Natural killer cell (primary cell): Measurements from ENCODE around the gene MAB21L4. TPM values are rescaled to one million over a fixed set of nuclear protein-coding genes. Genes with fewer than 3 reads are reported as not detected.

Experiments used
- ATAC-seq, 3 donors: fragments of 150-1000 bp in 2 of 3; fragments of 200-7000 bp in 1 of 3; cut with Tn5 transposase; 1 replicate in 1 of 3; 2 replicates in 2 of 3; pipeline ENCODE4 v1.10.0; 2021; ENCODE audit warnings: mild to moderate bottlenecking in 2 of 3, moderate library complexity in 2 of 3
- DNase-seq, 2 donors: peaks; one replicate each; pipeline versions ENCODE4 v3.0.0 to v3.0.0-alpha.2; 2013 to 2021; ENCODE audit warnings: mixed read lengths in 1 of 2
- H3K27ac ChIP-seq: one replicate; pipeline ENCODE4 v1.5.1; 2013; ENCODE audit warnings: mild to moderate bottlenecking, low read length
- H3K27me3 ChIP-seq: one replicate; pipeline ENCODE4 v1.6.1; 2013; ENCODE audit warnings: low read length; ENCODE audit not compliant: control insufficient read depth, insufficient read depth
- H3K36me3 ChIP-seq: one replicate; pipeline ENCODE4 v1.6.1; 2013; ENCODE audit warnings: low read length; ENCODE audit not compliant: control insufficient read depth, insufficient read depth
- H3K4me1 ChIP-seq: one replicate; pipeline ENCODE4 v1.6.1; 2013; ENCODE audit warnings: low read length; ENCODE audit not compliant: control insufficient read depth, insufficient read depth
- H3K4me3 ChIP-seq: one replicate; pipeline ENCODE4 v1.5.1; 2013; ENCODE audit warnings: low read length
- H3K9me3 ChIP-seq: one replicate; pipeline ENCODE4 v1.6.1; 2013; ENCODE audit warnings: low read length; ENCODE audit not compliant: control insufficient read depth, insufficient read depth
- H3K27ac Mint-ChIP-seq, 2 donors: one replicate each; pipeline ENCODE4 v1.8.0; 2022; ENCODE audit warnings: mild to moderate bottlenecking in 2 of 2, mixed read lengths in 2 of 2, moderate library complexity in 1 of 2
- H3K27me3 Mint-ChIP-seq, 2 donors: one replicate each; pipeline ENCODE4 v1.8.0; 2022; ENCODE audit warnings: low read depth in 2 of 2, mixed read lengths in 2 of 2
- H3K36me3 Mint-ChIP-seq: one replicate; pipeline ENCODE4 v1.8.0; 2022; ENCODE audit warnings: mixed read lengths
- H3K4me1 Mint-ChIP-seq, 2 donors: one replicate each; pipeline ENCODE4 v1.8.0; 2022; ENCODE audit warnings: mixed read lengths in 2 of 2
- H3K4me3 Mint-ChIP-seq: one replicate; pipeline ENCODE4 v1.8.0; 2022; ENCODE audit warnings: mild to moderate bottlenecking, moderate library complexity, mixed read lengths
- H3K9me3 Mint-ChIP-seq, 2 donors: one replicate each; pipeline ENCODE4 v1.8.0; 2022; ENCODE audit warnings: mixed read lengths in 2 of 2
- CTCF ChIP-seq: fragments of 200-600 bp; IDR thresholded peaks from one replicate; pipeline ENCODE4 v1.8.0; 2022; ENCODE audit warnings: antibody characterized with exemption
- WGBS: methylation state at CpG from one replicate; pipeline ENCODE4 v1.1.7; 2013; ENCODE audit warnings: missing lambda C conversion rate; ENCODE audit not compliant: insufficient coverage; 5-methylcytosine and 5-hydroxymethylcytosine counted together
- intact Hi-C: fragments of 100-400 bp; cut with micrococcal nuclease; formaldehyde crosslinking; loops from one replicate; pipeline ENCODE4 v1.14.2; 2022
- total RNA-seq, 4 donors: library from RNA; stranded (reverse); fragments of 120-200 nt in 1 of 4; gene quantifications; one replicate each; pipeline versions ENCODE4 v1.2.3 to v1.2.4, GENCODE V29; 2013 to 2022

MAB21L4 gene
- total RNA-seq, 3 donors from 2014 or later (not counting 1 experiment from before 2014, with no cell fraction given), result not detected

- Mint-ChIP-seq H3K4me3 (no peak overlapping the region), H3K4me1 (no peaks in the 10 kb centered on the region), H3K27me3 (no peaks in the 10 kb centered on the region), H3K36me3 (no peaks in the 10 kb centered on the region), H3K27ac (no peak overlapping the region), H3K9me3 (no peaks in the 10 kb centered on the region)
- DNase-seq (no peak), ATAC-seq (no peak)
- no peaks in the 10 kb centered on the region for H3K27me3 ChIP-seq
- H3K36me3 ChIP-seq, result no peaks in the 10 kb centered on the region
- no peak overlapping the region for H3K4me3 ChIP-seq
- no peaks in the 10 kb centered on the region for H3K4me1 ChIP-seq
- TF ChIP-seq CTCF, result no peak
- intact Hi-C loops, result no loop called here
- 54% methylated on average over 13 of the region's 13 CpGs for WGBS
- no peaks in the 10 kb centered on the region for H3K9me3 ChIP-seq
- H3K27ac ChIP-seq, result no peak overlapping the region
Measured at GRCh38 chr2:240905176-240905781, 9.3 kb upstream of the MAB21L4 start.

- no peaks in the 10 kb centered on the region for H3K27me3 Mint-ChIP-seq
- Histone ChIP-seq H3K9me3 (no peaks in the 10 kb centered on the region), H3K27ac (no peak overlapping the region), H3K27me3 (no peaks in the 10 kb centered on the region), H3K4me1 (no peaks in the 10 kb centered on the region), H3K36me3 (no peaks in the 10 kb centered on the region), H3K4me3 (no peak overlapping the region)
- no peaks in the 10 kb centered on the region for H3K4me1 Mint-ChIP-seq
- intact Hi-C loops, result no loop called here
- no peak overlapping the region for H3K4me3 Mint-ChIP-seq
- H3K27ac Mint-ChIP-seq, result no peak overlapping the region
- no peaks in the 10 kb centered on the region for H3K36me3 Mint-ChIP-seq
- no peaks in the 10 kb centered on the region for H3K9me3 Mint-ChIP-seq
- no peak for TF ChIP-seq CTCF
- WGBS, result 83% methylated on average over 18 of the region's 19 CpGs
- no peak for ATAC-seq
- no peak for DNase-seq
Measured at GRCh38 chr2:240904216-240905175, 8.5 kb upstream of the MAB21L4 start.

GRCh38 chr2:240903191-240904060 is 7.5 kb upstream of the MAB21L4 start:
- Mint-ChIP-seq H3K4me3 (no peak overlapping the region), H3K4me1 (no peaks in the 10 kb centered on the region), H3K36me3 (no peaks in the 10 kb centered on the region), H3K27ac (no peak overlapping the region), H3K27me3 (no peaks in the 10 kb centered on the region), H3K9me3 (no peaks in the 10 kb centered on the region)
- no peak for TF ChIP-seq CTCF
- no peak for ATAC-seq
- H3K27me3 ChIP-seq, result no peaks in the 10 kb centered on the region
- 88% methylated on average over 34 of the region's 34 CpGs for WGBS
- intact Hi-C loops, result no loop called here
- no peaks in the 10 kb centered on the region for H3K4me1 ChIP-seq
- no peak overlapping the region for H3K4me3 ChIP-seq
- H3K9me3 ChIP-seq, result no peaks in the 10 kb centered on the region
- no peaks in the 10 kb centered on the region for H3K36me3 ChIP-seq
- no peak overlapping the region for H3K27ac ChIP-seq
- DNase-seq, result no peak
